Activated CD4-positive, alpha-beta T cell treated with anti-CD3 and anti-CD28 coated beads, Interleukin-2, Interleukin-4, amounts not matched to agents 100 ng/mL and 50 ng/mL, durations not matched to agents 16 hours and 8 hours (primary cell): ENCODE results near the gene WNK4.

ENCODE experiments used
- DNase-seq: peaks from one replicate; pipeline ENCODE4 v3.0.0-alpha.2; 2020; ENCODE audit warnings: low spot score

WNK4 gene

GRCh38 chr17:42841975-42842685, 61.7 kb downstream of the WNK4 start:
- DNase-seq: no peak

- DNase-seq: no peak
These were observed 63.0 kb downstream of the WNK4 start for GRCh38 chr17:42843358-42843934.

GRCh38 chr17:42844271-42844670, 63.9 kb downstream of the WNK4 start, which contains the start of gene AOC2:
TSS of gene AOC2 (plus strand) at chr17:42844580. CDS start at chr17:42844627, 47 bp downstream.
- no peak for DNase-seq

GRCh38 chr17:42844761-42845555, 64.5 kb downstream of the WNK4 start:
- DNase-seq: no peak

GRCh38 chr17:42845556-42845917, 65.1 kb downstream of the WNK4 start:
- DNase-seq: no peak

GRCh38 chr17:42845918-42846593, 65.6 kb downstream of the WNK4 start:
- peak; percentile 62 for DNase-seq
